Muscle of back (tissue), 11 donors: ENCODE measurements around the gene RAB6D. TPM values are rescaled to one million over a fixed set of nuclear protein-coding genes. Genes with fewer than 3 reads are reported as not detected.
"Not testable (repeated sequence)": the region's sequence is repeated elsewhere in the genome, so short reads cannot be mapped to it uniquely, and the experiment has no call there.

ENCODE experiments used
- DNase-seq, 3 donors: peaks; one replicate each; pipeline versions ENCODE4 v3.0.0 to v3.0.0-alpha.2; 2013
- polyA plus RNA-seq, 10 donors: library from polyadenylated mRNA; unstranded; fragments of 120-200 nt; gene quantifications; one replicate each; pipeline ENCODE4 v1.2.1, GENCODE V29; 2013; ENCODE audit not compliant: insufficient read length in 10 of 10

Gene RAB6D
- polyA plus RNA-seq, 10 donors = 1.1 to 2.3 (median 1.5) TPM

GRCh38 chr2:131366643-131367042 lies 2.7 kb upstream of the RAB6D start:
- no peak for DNase-seq

GRCh38 chr2:131365452-131365851 lies 1.5 kb upstream of the RAB6D start:
- DNase-seq = no peak

- peak in 1 of 3 donors; percentile 17 for DNase-seq
Observed at GRCh38 chr2:131363213-131363612, 755 bp downstream of the RAB6D start.

- not testable (repeated sequence) for DNase-seq
Observed at GRCh38 chr2:131361773-131362172, 2.2 kb downstream of the RAB6D start.

GRCh38 chr2:131353167-131353697 lies 10.7 kb downstream of the RAB6D start:
- not testable (repeated sequence) for DNase-seq

- DNase-seq = no peak
Observed at GRCh38 chr2:131349021-131349420, 14.9 kb downstream of the RAB6D start.

- DNase-seq = not testable (repeated sequence)
Observed at GRCh38 chr2:131347035-131347434, 16.9 kb downstream of the RAB6D start.

GRCh38 chr2:131339307-131339706 lies 24.7 kb downstream of the RAB6D start:
- DNase-seq = not testable (repeated sequence)

GRCh38 chr2:131335319-131335718 lies 28.6 kb downstream of the RAB6D start:
- peak in 1 of 3 donors; percentile 36 for DNase-seq

GRCh38 chr2:131332709-131333108 lies 31.3 kb downstream of the RAB6D start:
- DNase-seq = not testable (repeated sequence)

- not testable (repeated sequence) for DNase-seq
Observed at GRCh38 chr2:131331000-131331399, 33.0 kb downstream of the RAB6D start.

GRCh38 chr2:131322209-131322608 lies 41.8 kb downstream of the RAB6D start:
- no peak for DNase-seq

- not testable (repeated sequence) for DNase-seq
Observed at GRCh38 chr2:131321344-131321743, 42.6 kb downstream of the RAB6D start.

GRCh38 chr2:131311001-131311400 lies 53.0 kb downstream of the RAB6D start:
- not testable (repeated sequence) for DNase-seq

Other genes with a start within 250 kb of the RAB6D start
- gene POTEE, start 154.6 kb downstream of the RAB6D start, polyA plus RNA-seq = under 1 TPM in 3 of 10 donors, not detected in 7; 0.05 to 0.19 (median 0.07) TPM
- 1 to 10 TPM in 2 of 10 donors, under 1 TPM in 7, not detected in 1; 0.26 to 1.3 (median 0.80) TPM for gene TUBA3D, start 112.0 kb upstream of the RAB6D start, polyA plus RNA-seq
- gene MZT2A, start 128.2 kb upstream of the RAB6D start, polyA plus RNA-seq = 10 to 100 TPM; 27.4 to 69.0 (median 40.7) TPM
- 1 to 10 TPM; 1.2 to 3.3 (median 1.9) TPM for gene CCDC74A, start 163.7 kb upstream of the RAB6D start, polyA plus RNA-seq